CD14-positive monocyte (primary cell): ENCODE measurements around the gene DUSP8. TPM values are rescaled to one million over a fixed set of nuclear protein-coding genes. Genes with fewer than 3 reads are reported as not detected.

Experiments
- DNase-seq, 3 donors: peaks; one replicate each; pipeline ENCODE4 v3.0.0-alpha.2; 2011 to 2022
- H2AFZ ChIP-seq: 2 replicates; pipeline ENCODE4 v1.6.0; 2012; ENCODE audit warnings: mild to moderate bottlenecking, low read depth, low read length, inconsistent platforms; ENCODE audit not compliant: insufficient read depth, poor library complexity, severe bottlenecking
- H3K27ac ChIP-seq, 2 donors: 1 replicate in 1 of 2; 2 replicates in 1 of 2; pipeline ENCODE4 v1.5.1; 2012 to 2013; ENCODE audit warnings: low read length in 2 of 2, control low read depth in 1 of 2, inconsistent platforms in 1 of 2, low read depth in 1 of 2, mild to moderate bottlenecking in 1 of 2
- H3K27me3 ChIP-seq, 2 donors: one replicate each; pipeline versions ENCODE4 v1.6.0 to v1.6.1; 2011 to 2013; ENCODE audit warnings: low read length in 2 of 2; ENCODE audit not compliant: control insufficient read depth in 2 of 2, insufficient read depth in 2 of 2
- H3K36me3 ChIP-seq, 2 donors: replicated peaks in 1 of 2; 1 replicate in 1 of 2; 2 replicates in 1 of 2; pipeline versions ENCODE4 v1.5.1 to v1.6.1; 2012 to 2013; ENCODE audit warnings: low read length in 2 of 2, control low read depth in 1 of 2, inconsistent platforms in 1 of 2, mild to moderate bottlenecking in 1 of 2; ENCODE audit not compliant: insufficient read depth in 2 of 2, control insufficient read depth in 1 of 2
- H3K4me1 ChIP-seq, 2 donors: 1 replicate in 1 of 2; 2 replicates in 1 of 2; pipeline versions ENCODE4 v1.5.1 to v1.6.1; 2012 to 2013; ENCODE audit warnings: low read length in 2 of 2, control low read depth in 1 of 2, inconsistent platforms in 1 of 2, mild to moderate bottlenecking in 1 of 2, moderate library complexity in 1 of 2; ENCODE audit not compliant: insufficient read depth in 2 of 2, control insufficient read depth in 1 of 2
- H3K4me2 ChIP-seq: replicated peaks from 2 replicates; pipeline ENCODE3; 2012; ENCODE audit warnings: low read length, moderate library complexity, mild to moderate bottlenecking; ENCODE audit not compliant: poor library complexity, severe bottlenecking; ENCODE audit errors: extremely low read depth
- H3K4me3 ChIP-seq, 3 experiments: fragments of 200-600 bp in 1 of 3; sonication (generic) in 1 of 3; replicated peaks in 1 of 3; 1 replicate in 2 of 3; 2 replicates in 1 of 3; pipeline ENCODE4 v1.5.1; 2011 to 2013; ENCODE audit warnings: low read length in 3 of 3, mild to moderate bottlenecking in 3 of 3, control low read depth in 2 of 3, low read depth in 2 of 3, inconsistent platforms in 1 of 3, moderate library complexity in 1 of 3
- H3K79me2 ChIP-seq: 2 replicates; pipeline ENCODE4 v1.6.0; 2012; ENCODE audit warnings: mild to moderate bottlenecking, control low read depth, inconsistent platforms, low read length, moderate library complexity; ENCODE audit not compliant: insufficient read depth
- H3K9ac ChIP-seq: 2 replicates; pipeline ENCODE4 v1.6.0; 2017; ENCODE audit warnings: low read length, mild to moderate bottlenecking; ENCODE audit not compliant: insufficient read depth, poor library complexity, severe bottlenecking
- H3K9me3 ChIP-seq, 2 donors: replicated peaks in 1 of 2; 1 replicate in 1 of 2; 2 replicates in 1 of 2; pipeline versions ENCODE4 v1.5.1 to v1.6.1; 2012 to 2013; ENCODE audit warnings: low read length in 2 of 2, control low read depth in 1 of 2; ENCODE audit not compliant: control insufficient read depth in 1 of 2, insufficient read depth in 1 of 2
- H4K20me1 ChIP-seq: 2 replicates; pipeline ENCODE4 v1.6.0; 2012; ENCODE audit warnings: mild to moderate bottlenecking, low read length, control low read depth, moderate library complexity; ENCODE audit not compliant: insufficient read depth
- H3K27ac Mint-ChIP-seq, 7 donors: one replicate each; pipeline ENCODE4 v1.8.0; 2020; ENCODE audit warnings: mild to moderate bottlenecking in 7 of 7, mixed read lengths in 7 of 7, moderate library complexity in 6 of 7, inconsistent platforms in 2 of 7
- H3K27me3 Mint-ChIP-seq, 3 donors: one replicate each; pipeline ENCODE4 v1.8.0; 2021 to 2022; ENCODE audit warnings: low read depth in 3 of 3, mild to moderate bottlenecking in 3 of 3, mixed read lengths in 3 of 3, moderate library complexity in 3 of 3, inconsistent platforms in 1 of 3
- H3K36me3 Mint-ChIP-seq, 2 donors: one replicate each; pipeline ENCODE4 v1.8.0; 2020; ENCODE audit warnings: mixed read lengths in 2 of 2, inconsistent platforms in 1 of 2, mild to moderate bottlenecking in 1 of 2
- H3K4me1 Mint-ChIP-seq: one replicate; pipeline ENCODE4 v1.8.0; 2020; ENCODE audit warnings: mild to moderate bottlenecking, mixed read lengths
- H3K4me3 Mint-ChIP-seq, 2 donors: one replicate each; pipeline ENCODE4 v1.8.0; 2020; ENCODE audit warnings: mild to moderate bottlenecking in 2 of 2, mixed read lengths in 2 of 2, moderate library complexity in 1 of 2
- H3K9me3 Mint-ChIP-seq, 7 donors: one replicate each; pipeline ENCODE4 v1.8.0; 2020 to 2022; ENCODE audit warnings: mixed read lengths in 7 of 7, mild to moderate bottlenecking in 6 of 7, moderate library complexity in 6 of 7, inconsistent platforms in 2 of 7
- WGBS: methylation state at CpG from one replicate; pipeline ENCODE4 v1.1.5; 2013; ENCODE audit warnings: missing lambda C conversion rate; ENCODE audit not compliant: insufficient coverage; 5-methylcytosine and 5-hydroxymethylcytosine counted together
- intact Hi-C, 2 donors: fragments of 100-400 bp; cut with micrococcal nuclease; formaldehyde crosslinking; loops; one replicate each; pipeline versions ENCODE4 v1.15.0 to v1.15.1; 2023
- polyA plus RNA-seq, 3 donors: library from polyadenylated mRNA; depleted of rRNA in 1 of 3; unstranded in 2 of 3; stranded (reverse) in 1 of 3; fragments of 300-500 nt in 2 of 3; fragments of >200 nt in 1 of 3; fragmentation: Illumina TruSeq in 2 of 3; gene quantifications; 1 replicate in 2 of 3; 2 replicates in 1 of 3; pipeline ENCODE4 v1.2.3, GENCODE V29; 2012 to 2021
- TF ChIP-seq, protein P1 (sequence below): fragments of 200-600 bp; IDR thresholded peaks from one replicate; pipeline ENCODE4 v1.8.0; 2022; ENCODE audit warnings: antibody characterized with exemption, mild to moderate bottlenecking

Gene DUSP8
- polyA plus RNA-seq, 3 donors = 0.61 TPM; not detected in 2

DNA sequence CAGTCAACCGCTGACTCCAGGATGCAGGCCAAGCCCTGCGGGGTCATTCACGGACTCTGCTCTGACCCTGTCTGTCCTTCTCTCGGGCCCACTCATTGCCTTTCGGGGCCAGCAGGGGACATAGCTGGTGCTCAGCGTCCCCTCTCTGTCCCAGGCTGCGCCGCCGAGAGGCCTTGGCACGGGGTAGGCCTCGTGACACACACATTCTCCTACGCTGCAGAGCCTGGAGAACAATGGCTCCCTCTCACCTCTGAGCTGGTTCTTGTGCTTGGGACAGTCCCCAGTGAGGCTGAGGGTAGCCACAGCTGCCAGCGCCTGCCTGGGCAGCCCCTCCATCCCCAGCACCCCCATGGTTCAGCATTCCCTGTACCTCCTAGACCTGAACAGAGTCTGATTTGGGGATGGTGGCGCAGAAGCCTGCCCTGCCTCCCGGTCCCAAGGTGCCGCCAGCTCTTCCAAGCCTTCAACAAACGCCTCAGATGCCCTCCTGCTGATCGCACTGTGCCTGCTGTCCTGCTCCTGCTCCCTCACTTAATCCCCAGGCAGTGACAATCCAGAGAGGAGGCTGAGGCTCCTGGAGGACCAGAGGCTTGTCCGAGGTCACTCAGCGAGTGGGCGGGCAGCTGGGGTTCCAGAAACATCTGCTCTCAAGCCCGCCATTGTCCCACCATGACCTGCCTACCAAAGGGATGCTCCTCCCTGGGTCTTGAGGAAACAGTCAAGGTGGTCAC is 30.4 kb downstream of the DUSP8 start:
- Histone ChIP-seq H3K4me3 (no peak overlapping the region), H2AFZ (no peak overlapping the region), H3K9me3 (peaks cover 2 to 7% of the 10 kb centered on the region in 2 donors), H4K20me1 (peaks cover 10% of the 10 kb centered on the region), H3K4me1 (peaks cover 0 to 2% of the 10 kb centered on the region in 2 donors), H3K4me2 (no peak overlapping the region), H3K79me2 (peaks cover 9% of the 10 kb centered on the region), H3K27me3 (peaks cover 10 to 35% of the 10 kb centered on the region in 2 donors), H3K9ac (no peak overlapping the region), H3K27ac (no peak overlapping the region), H3K36me3 (no peaks in the 10 kb centered on the region)
- DNase-seq = no peak
- Mint-ChIP-seq H3K27me3 (peaks cover 42 to 62% (median 55%) of the 10 kb centered on the region in 3 donors), H3K27ac (no peak overlapping the region), H3K4me3 (no peak overlapping the region), H3K9me3 (peaks cover 2 to 10% (median 5%) of the 10 kb centered on the region in 7 donors), H3K36me3 (no peaks in the 10 kb centered on the region), H3K4me1 (no peaks in the 10 kb centered on the region)
- intact Hi-C loops = no loop called here
- TF ChIP-seq, protein P1, sequence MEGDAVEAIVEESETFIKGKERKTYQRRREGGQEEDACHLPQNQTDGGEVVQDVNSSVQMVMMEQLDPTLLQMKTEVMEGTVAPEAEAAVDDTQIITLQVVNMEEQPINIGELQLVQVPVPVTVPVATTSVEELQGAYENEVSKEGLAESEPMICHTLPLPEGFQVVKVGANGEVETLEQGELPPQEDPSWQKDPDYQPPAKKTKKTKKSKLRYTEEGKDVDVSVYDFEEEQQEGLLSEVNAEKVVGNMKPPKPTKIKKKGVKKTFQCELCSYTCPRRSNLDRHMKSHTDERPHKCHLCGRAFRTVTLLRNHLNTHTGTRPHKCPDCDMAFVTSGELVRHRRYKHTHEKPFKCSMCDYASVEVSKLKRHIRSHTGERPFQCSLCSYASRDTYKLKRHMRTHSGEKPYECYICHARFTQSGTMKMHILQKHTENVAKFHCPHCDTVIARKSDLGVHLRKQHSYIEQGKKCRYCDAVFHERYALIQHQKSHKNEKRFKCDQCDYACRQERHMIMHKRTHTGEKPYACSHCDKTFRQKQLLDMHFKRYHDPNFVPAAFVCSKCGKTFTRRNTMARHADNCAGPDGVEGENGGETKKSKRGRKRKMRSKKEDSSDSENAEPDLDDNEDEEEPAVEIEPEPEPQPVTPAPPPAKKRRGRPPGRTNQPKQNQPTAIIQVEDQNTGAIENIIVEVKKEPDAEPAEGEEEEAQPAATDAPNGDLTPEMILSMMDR = no peak
- WGBS = 92% methylated on average over 21 of the region's 22 CpGs

DNA sequence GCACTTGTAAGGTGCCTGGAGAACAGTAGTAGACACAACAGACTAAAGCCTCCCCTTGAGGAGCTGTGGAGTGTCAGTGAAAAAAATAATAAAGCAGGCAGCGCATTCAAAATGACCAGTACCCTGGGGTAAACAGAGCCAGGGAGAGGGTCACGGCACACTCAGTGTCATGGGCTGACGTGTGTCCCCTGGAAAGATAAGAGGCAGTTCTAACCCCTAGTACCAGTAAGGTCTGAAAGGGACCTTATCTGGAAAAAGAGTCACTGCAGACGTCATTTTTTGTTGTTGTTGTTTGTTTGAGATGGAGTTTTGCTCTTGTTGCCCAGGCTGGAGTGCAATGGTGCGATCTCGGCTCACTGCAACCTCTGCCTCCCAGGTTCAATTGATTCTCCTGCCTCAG is 32.0 kb downstream of the DUSP8 start:
- H3K27me3 ChIP-seq = peaks cover under 1 to 20% of the 10 kb centered on the region in 2 donors
- Mint-ChIP-seq H3K36me3 (peaks cover 6 to 13% of the 10 kb centered on the region in 2 donors), H3K27me3 (peaks cover 27 to 47% (median 39%) of the 10 kb centered on the region in 3 donors), H3K4me1 (no peaks in the 10 kb centered on the region), H3K4me3 (peak overlapping the region in 1 of 2 donors; percentile 21), H3K9me3 (peaks cover 0 to 6% (median 2%) of the 10 kb centered on the region in 7 donors), H3K27ac (no peak overlapping the region)
- H3K79me2 ChIP-seq = peaks cover 25% of the 10 kb centered on the region
- WGBS = 97% methylated on average over 3 of the region's 6 CpGs
- no peaks in the 10 kb centered on the region for H3K4me1 ChIP-seq
- H3K4me2 ChIP-seq = no peak overlapping the region
- no peak overlapping the region for H3K4me3 ChIP-seq
- peaks cover 0 to 2% of the 10 kb centered on the region in 2 donors for H3K9me3 ChIP-seq
- TF ChIP-seq, protein P1 = no peak
- intact Hi-C loops = no loop called here
- H3K27ac ChIP-seq = no peak overlapping the region
- H3K36me3 ChIP-seq = peaks cover 6 to 12% of the 10 kb centered on the region in 2 donors
- no peak overlapping the region for H2AFZ ChIP-seq
- H4K20me1 ChIP-seq = peaks cover 26% of the 10 kb centered on the region
- no peak overlapping the region for H3K9ac ChIP-seq
- no peak for DNase-seq
